Measurements from ENCODE around the gene TBCD. TPM values are rescaled to one million over a fixed set of nuclear protein-coding genes. Genes with fewer than 3 reads are reported as not detected.

Gene TBCD
- total RNA-seq, 1 experiment from 2014 or later, result 17.4 TPM

DNA sequence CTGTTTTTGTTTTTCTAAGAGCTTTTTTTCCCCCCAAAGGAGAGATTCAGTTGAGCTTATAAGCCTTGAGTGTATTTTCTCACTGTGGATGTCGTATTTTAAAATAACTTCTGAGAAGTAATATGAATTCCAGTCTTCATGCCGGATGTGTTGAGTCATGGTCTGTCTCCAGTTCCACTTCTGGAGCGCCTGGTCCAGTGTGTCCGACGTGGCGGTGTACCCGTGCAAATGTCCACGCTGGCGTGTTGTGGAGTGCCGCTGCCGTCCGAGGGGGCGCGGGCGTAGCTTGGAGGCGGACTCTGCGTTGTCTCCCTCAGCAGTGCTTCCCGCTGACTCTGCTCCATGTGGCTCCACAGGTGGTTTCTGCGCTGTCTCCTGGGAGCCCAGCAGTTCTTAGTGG is 148.9 kb downstream of the TBCD start:
- no peak for DNase-seq (ENCODE audit: low read depth)

DNA sequence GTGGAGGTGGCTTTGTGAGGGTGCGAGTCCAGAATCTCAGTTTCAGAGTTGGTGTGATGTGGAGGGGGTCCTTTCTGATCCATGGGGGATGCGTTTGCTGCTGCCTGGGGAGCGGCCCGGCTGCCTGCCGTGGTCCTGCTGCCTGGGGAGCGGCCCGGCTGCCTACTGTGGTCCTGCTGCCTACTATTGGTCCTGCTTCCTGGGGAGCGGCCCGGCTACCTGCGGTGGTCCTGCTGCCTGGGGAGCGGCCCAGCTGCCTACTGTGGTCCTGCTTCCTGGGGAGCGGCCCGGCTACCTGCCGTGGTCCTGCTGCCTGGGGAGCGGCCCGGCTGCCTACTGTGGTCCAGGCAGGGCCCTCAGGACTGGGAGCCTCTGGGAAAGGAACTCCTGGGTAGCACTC is 149.5 kb downstream of the TBCD start:
- DNase-seq (ENCODE audit: low read depth), result no peak

GRCh38 chr17:82901856-82902255 is 150.0 kb downstream of the TBCD start:
- DNase-seq (ENCODE audit: low read depth), result no peak

DNA sequence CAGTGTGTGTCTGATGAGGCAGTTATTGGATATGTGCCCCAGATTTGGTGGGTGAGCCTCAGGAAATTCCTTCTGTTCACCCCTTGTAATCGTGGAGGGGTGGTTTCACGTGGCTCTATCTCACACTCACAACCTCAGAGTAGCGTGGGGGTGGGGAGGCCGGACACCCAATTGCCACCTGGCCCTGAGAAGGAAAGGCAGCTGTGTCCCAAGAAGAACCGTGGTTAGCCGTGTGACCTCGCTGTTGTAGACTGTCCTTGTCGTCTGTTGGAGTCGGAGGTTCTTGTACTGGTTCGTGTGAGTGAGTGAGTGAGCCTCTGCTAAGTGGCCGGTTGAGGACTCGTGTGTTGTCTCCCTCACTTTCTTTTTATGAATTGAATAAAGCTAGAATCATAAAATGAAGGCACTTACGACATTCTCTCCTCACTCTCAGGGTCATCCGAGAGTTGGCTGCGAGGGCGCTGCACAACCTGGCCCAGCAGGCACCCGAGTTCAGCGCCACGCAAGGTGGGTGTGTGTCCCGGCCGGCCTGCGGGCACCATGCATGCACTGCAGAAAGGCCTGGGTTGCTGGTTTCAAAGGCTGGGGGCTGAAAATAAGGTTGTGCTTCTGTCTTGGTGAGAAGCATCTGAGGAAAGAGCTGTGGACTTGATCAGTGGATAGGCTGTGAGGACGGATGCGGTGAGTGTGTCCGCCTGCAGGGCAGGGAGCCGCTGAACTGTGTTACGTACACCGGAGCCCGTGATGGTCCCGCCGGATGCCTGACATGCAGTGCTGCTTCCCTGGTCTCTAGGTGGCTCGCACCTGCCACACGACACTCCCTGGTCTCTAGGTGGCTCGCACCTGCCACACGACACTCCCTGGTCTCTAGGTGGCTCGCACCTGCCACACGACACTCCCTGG is 151.4 kb downstream of the TBCD start:
- no peak for DNase-seq (ENCODE audit: low read depth)

GRCh38 chr17:82905130-82905529 is 153.3 kb downstream of the TBCD start:
- no peak for DNase-seq (ENCODE audit: low read depth)

DNA sequence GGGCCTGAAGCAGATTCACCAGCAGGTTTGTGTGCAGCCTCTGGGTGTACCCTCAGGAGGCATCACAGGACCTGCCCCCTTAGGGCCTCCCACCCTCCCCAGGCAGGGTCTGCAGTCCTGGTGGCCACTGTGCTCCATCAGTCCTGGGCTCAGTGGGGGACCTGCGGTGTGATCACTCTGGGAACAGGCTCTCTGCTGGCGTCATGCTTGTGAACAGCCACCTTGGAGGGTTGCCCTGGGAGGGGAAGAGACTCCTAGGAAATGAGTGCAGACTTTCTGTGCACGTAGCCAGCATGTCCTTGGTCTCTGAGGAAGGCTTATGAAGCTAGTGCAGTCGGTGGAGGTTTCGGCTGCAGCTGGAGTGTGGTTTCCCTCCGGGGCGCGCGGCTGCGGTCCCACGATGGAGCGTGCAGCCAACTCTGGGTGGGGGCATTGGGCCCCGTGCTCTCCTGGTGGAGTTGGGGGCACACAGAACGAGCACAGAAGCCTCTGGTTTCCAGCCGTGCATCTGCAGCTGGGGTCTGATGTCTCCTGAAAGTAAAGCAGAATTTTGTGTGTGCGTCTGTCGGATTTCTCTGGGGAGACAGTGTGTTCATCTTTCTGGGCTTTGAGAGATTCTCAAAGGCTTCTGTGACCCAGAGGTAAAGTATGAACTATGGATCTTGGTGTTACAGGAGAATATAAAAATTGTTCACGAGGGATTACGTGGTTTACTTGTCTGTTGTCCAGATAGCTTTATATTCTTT is 156.1 kb downstream of the TBCD start:
- DNase-seq (ENCODE audit: low read depth), result no peak

- DNase-seq (ENCODE audit: low read depth), result no peak
Measured at GRCh38 chr17:82908543-82909160, 156.8 kb downstream of the TBCD start.

DNA sequence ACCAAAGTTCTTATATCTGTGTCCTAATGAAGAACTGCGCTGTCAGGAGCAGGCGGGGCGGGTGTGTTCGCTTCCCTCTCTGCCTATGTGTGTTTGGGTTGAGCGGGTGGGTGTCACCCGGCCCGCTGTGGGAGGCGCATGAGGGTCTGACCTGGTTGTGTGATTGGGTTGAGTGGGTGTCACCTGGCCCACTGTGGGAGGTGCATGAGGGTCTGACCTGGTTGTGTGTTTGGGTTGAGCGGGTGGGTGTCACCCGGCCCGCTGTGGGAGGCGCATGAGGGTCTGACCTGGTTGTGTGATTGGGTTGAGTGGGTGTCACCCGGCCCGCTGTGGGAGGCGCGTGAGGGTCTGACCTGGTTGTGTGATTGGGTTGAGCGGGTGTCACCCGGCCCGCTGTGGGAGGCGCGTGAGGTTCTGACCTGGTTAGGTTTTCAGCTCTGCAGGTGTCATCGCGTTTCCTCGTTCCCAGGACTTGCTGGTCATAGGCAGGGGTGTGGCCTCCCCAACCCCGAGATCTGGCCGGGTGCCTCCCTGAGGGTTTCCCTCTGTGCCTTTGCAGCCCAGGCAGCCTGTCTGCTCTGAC is 157.5 kb downstream of the TBCD start:
- no peak for DNase-seq (ENCODE audit: low read depth)

- no peak for DNase-seq (ENCODE audit: low read depth)
Measured at GRCh38 chr17:82910041-82910481, 158.2 kb downstream of the TBCD start.

DNA sequence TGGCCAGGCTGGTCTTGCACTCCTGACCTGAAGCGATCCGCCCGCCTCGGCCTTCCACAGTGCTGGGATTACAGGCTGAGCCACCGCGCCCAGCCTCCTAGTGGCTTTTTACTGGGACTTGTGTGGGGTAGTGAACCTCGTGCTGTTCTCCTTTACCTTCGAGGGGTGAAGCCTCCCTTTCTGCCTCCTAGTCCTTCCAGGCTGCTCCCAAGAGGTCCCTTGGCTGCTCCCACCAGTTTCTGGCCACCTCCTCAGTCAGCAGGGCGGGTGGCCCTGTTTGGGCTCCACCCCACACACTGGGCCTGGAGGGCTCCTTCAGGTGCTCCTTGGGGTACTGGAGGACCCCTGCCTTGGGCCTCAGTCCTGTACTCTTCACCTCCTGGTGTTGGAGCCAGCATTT is 158.9 kb downstream of the TBCD start:
- no peak for DNase-seq (ENCODE audit: low read depth)

GRCh38 chr17:82911822-82912221 is 160.0 kb downstream of the TBCD start:
- no peak for DNase-seq (ENCODE audit: low read depth)

DNA sequence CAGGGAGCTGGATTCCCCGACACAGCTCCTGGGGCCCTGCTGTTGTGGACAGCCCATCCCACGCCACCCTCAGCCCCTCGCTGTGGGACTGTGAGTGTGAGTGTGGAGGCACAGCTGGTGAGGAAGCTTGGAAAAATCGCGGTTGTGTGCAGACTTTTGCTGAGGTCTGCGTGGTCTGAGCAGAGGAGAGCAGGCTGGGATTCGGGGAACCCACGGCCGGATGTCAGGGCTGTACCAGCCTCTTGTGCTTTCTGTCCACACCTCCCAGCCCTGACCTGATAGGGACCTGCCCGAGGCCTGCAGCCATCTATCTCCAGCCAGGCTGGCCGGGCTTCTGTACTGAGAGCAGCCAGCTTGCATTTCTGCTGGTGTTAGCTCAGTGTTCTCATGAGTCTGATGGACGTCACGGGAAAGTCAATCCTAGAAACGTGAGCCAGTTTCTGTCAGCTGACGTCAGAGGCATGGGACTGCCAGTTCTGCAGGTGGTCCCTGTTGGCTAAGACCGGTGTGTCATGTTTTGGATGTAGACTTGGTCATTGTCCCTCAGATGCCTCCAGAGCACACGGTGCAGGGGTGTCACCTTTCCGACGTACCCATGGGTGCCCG is 160.7 kb downstream of the TBCD start:
- DNase-seq (ENCODE audit: low read depth), result no peak

DNA sequence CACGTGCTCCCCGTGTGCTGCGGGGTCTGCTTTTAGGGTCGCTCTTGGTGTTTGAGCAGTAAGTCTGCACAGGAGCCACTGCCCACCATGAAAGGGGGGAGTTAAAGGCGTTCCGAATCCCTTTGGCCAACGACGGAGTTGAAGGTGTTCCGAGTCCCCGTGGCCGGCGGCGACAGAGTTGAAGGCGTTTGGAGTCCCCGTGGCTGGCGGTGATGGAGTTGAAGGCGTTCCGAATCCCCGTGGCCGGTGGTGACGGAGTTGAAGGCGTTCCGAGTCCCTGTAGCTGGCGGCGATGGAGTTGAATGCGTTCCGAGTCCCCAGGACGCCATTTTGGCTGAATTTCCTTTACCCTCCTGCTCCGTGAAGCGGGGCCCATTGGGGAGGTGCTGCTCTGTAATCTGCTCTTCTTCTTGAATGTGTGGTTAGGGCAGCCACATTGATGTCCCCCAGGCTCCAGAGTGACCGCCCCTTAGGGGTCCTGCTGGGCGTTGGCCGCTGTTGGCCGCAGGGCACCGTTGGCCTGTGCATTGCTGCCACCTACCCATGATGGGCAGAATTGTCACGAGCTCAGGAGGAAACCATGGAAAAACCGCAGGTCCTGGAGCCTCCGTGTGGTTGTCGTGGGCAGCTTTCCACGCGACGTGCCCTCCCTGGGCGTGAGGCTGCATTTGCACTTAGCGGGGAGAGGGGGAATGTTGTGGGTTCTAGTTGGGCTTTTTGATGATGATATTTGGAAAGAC is 161.6 kb downstream of the TBCD start:
- no peak for DNase-seq (ENCODE audit: low read depth)

GRCh38 chr17:82914375-82914774 is 162.5 kb downstream of the TBCD start:
- no peak for DNase-seq (ENCODE audit: low read depth)

DNA sequence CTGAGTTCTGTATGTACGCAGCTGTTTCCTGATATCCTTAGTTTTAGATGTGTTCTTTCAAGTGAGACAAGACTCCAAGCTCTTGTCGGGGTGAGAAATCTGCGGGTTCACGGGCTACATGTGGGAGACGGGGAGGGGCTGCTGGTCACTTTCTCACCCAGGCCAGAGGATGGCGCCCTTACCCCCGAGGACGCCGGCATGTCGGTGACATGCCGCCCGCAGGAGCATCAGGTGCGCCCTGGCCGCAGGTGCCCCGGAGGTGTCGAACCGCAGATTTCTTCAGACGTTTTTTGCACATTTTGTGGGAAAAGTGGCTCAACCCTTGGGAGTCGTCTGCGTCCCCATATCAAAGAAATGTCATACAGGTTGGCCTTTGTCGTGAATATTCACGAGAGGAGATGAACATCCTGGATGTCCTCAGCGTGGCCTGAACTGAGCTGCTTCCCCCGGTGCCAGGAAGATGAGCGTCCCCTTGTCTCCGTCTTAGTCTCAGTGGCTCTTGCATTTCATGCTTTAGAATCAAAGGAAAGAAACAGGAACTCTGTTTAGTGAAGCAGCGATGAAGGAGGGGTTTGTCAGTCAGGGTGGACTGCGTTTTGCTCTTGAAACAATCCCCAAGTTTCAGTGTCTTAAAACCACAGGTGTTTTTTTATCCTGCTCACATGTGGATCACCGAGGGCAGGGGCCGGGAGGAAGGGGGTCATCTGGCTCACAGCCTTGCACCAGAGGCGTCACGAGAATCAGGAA is 163.3 kb downstream of the TBCD start:
- no peak for DNase-seq (ENCODE audit: low read depth)

GRCh38 chr17:82915757-82916027 is 163.8 kb downstream of the TBCD start:
- no peak for DNase-seq (ENCODE audit: low read depth)

- peak; percentile 20 for DNase-seq (ENCODE audit: low read depth)
Measured at GRCh38 chr17:82917699-82918345, 166.0 kb downstream of the TBCD start.

- no peak for DNase-seq (ENCODE audit: low read depth)
Measured at GRCh38 chr17:82918508-82918907, 166.6 kb downstream of the TBCD start.

DNA sequence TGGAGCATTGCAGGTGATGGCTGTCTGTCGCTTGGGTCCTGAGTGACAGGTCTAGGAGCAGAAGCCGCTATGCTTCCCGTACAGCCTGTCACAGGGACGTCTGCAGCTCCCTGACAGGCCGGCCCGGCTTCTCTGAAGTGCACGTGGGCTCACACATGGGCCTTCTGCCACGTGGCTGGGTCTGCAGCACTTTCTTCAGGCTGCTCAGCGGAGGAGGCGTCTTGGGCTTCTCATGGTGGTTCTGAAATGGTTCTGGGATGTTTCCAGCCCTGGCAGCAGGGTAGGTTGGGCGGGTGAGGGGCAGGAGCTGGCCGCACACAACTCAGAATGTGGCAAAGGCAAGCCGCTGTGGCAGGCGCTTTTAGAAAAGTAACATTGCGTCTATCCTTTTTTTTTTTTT is 168.3 kb downstream of the TBCD start:
- no peak for DNase-seq (ENCODE audit: low read depth)

DNA sequence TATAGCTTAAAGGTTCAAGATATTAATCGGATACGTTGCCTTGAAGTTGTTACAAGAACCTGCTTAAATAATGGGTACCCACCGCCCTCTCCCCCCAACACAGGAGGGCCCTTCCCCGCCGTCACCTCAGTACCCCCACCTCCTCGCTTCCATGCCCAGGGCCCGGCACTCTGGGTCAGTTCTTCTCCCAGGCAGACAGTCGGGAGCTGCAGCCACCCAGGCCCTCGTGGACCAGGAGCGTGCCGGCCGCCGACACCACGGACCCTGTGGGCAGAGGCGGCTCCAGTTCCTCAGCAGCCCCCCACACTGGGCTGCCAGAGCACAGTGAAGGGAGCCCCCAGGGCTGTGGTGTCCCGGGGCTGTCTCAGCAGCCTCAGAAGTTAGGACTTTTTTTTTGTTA is 168.8 kb downstream of the TBCD start:
- DNase-seq (ENCODE audit: low read depth), result no peak
